GM21619 (cell line): Measurements from ENCODE around the gene BCKDHB.
A peak's percentile ranks its signal among the peaks of the same experiment; 100 is the strongest.
"Not testable (repeated sequence)": the region's sequence is repeated elsewhere in the genome, so short reads cannot be mapped to it uniquely, and the experiment has no call there.

Experiments
- ATAC-seq: cut with Tn5 transposase; IDR thresholded peaks from one replicate; pipeline ENCODE4 v1.9.1; 2021; ENCODE audit not compliant: unreplicated experiment

The BCKDHB gene

GRCh38 chr6:80205404-80205803 is 98.9 kb downstream of the BCKDHB start:
- ATAC-seq, result no peak

GRCh38 chr6:80206758-80207157 is 100.3 kb downstream of the BCKDHB start:
- no peak for ATAC-seq

- ATAC-seq, result peak; percentile 51
Measured at GRCh38 chr6:80209430-80209829, 103.0 kb downstream of the BCKDHB start.

- peak; percentile 53 for ATAC-seq
Measured at GRCh38 chr6:80210618-80211017, 104.1 kb downstream of the BCKDHB start.

- ATAC-seq, result peak; percentile 38
Measured at GRCh38 chr6:80211286-80211685, 104.8 kb downstream of the BCKDHB start.

GRCh38 chr6:80211890-80212289 is 105.4 kb downstream of the BCKDHB start:
- ATAC-seq, result not testable (repeated sequence)

- peak; percentile 66 for ATAC-seq
Measured at GRCh38 chr6:80214436-80215022, 108.1 kb downstream of the BCKDHB start.

GRCh38 chr6:80215063-80215462 is 108.6 kb downstream of the BCKDHB start:
- no peak for ATAC-seq

- ATAC-seq, result no peak
Measured at GRCh38 chr6:80217794-80218193, 111.3 kb downstream of the BCKDHB start.

GRCh38 chr6:80223743-80224212 is 117.3 kb downstream of the BCKDHB start:
- ATAC-seq, result no peak

- ATAC-seq, result no peak
Measured at GRCh38 chr6:80226151-80226550, 119.7 kb downstream of the BCKDHB start.

GRCh38 chr6:80226699-80227098 is 120.2 kb downstream of the BCKDHB start:
- no peak for ATAC-seq

GRCh38 chr6:80227545-80228105 is 121.2 kb downstream of the BCKDHB start:
- ATAC-seq, result no peak

GRCh38 chr6:80233262-80233661 is 126.8 kb downstream of the BCKDHB start:
- no peak for ATAC-seq

- no peak for ATAC-seq
Measured at GRCh38 chr6:80233958-80234357, 127.5 kb downstream of the BCKDHB start.

GRCh38 chr6:80234401-80234800 is 127.9 kb downstream of the BCKDHB start:
- no peak for ATAC-seq

GRCh38 chr6:80234908-80235307 is 128.4 kb downstream of the BCKDHB start:
- no peak for ATAC-seq

- ATAC-seq, result no peak
Measured at GRCh38 chr6:80235647-80236046, 129.2 kb downstream of the BCKDHB start.

- ATAC-seq, result not testable (repeated sequence)
Measured at GRCh38 chr6:80238754-80239153, 132.3 kb downstream of the BCKDHB start.

GRCh38 chr6:80245043-80245442 is 138.6 kb downstream of the BCKDHB start:
- ATAC-seq, result no peak

- ATAC-seq, result no peak
Measured at GRCh38 chr6:80249897-80250296, 143.4 kb downstream of the BCKDHB start.

- ATAC-seq, result no peak
Measured at GRCh38 chr6:80250391-80250997, 144.0 kb downstream of the BCKDHB start.
